ENCODE data around the gene NDUFB5.

GRCh38 chr3:179603321-179603720, 1.3 kb upstream of the NDUFB5 start:
- TF ChIP-seq POLR2A (IDR thresholded peaks at IDR 0.05) (no peak), CTCF (IDR thresholded peaks at IDR 0.05) (no peak)
